ENCODE results near the gene AKAP13.
A peak's percentile ranks its signal among the peaks of the same experiment; 100 is the strongest.

Gene AKAP13

GRCh38 chr15:85380812-85381642, 624 bp downstream of the AKAP13 start:
- Histone ChIP-seq H3K36me3 (ENCODE audit: control insufficient read depth in 2 of 2, insufficient read depth in 1 of 2, low read length in 2 of 2) (no peaks in the 10 kb centered on the region; a peak in 1 of 3 replicates), H3K27ac (ENCODE audit: extremely low read depth, low read depth, low read length) (peak overlapping the region; percentile 83), H3K4me1 (ENCODE audit: control insufficient read depth, insufficient read depth, low read length) (peaks cover 20% of the 10 kb centered on the region), H3K9me3 (ENCODE audit: control insufficient read depth, insufficient read depth, low read depth, low read length) (no peaks in the 10 kb centered on the region), H3K4me3 (ENCODE audit: low read depth, low read length) (peak overlapping the region; percentile 82)
- POLR2A ChIA-PET = interaction anchor here (0.6 to 2.1 kb wide), 29 partner anchors 8 to 1628 kb away, joined by 3 to 25 read pairs (median 4); no protein-coding TSS in a partner anchor
- CTCF ChIA-PET = interaction anchor here (1.2 kb wide), 1 partner anchor 91 kb away, joined by 3 read pairs; no protein-coding TSS in a partner anchor
- no peak for TF ChIP-seq ZNF704 (tag by site-specific recombination; IDR thresholded peaks at IDR 0.05)
- TF ChIP-seq, protein P1, sequence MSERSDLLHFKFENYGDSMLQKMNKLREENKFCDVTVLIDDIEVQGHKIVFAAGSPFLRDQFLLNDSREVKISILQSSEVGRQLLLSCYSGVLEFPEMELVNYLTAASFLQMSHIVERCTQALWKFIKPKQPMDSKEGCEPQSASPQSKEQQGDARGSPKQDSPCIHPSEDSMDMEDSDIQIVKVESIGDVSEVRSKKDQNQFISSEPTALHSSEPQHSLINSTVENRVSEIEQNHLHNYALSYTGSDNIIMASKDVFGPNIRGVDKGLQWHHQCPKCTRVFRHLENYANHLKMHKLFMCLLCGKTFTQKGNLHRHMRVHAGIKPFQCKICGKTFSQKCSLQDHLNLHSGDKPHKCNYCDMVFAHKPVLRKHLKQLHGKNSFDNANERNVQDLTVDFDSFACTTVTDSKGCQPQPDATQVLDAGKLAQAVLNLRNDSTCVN (tag by site-specific recombination; optimal IDR thresholded peaks at IDR 0.05) = peak; percentile 87
- peak; percentile 63; the same call in 1 of the 2 replicates for TF ChIP-seq ZNF561 (tag by site-specific recombination; IDR thresholded peaks at IDR 0.05; ENCODE audit: borderline replicate concordance)
- TF ChIP-seq ZSCAN23 (tag by site-specific recombination; IDR thresholded peaks at IDR 0.05) = no peak
- TF ChIP-seq EGR2 (tag by site-specific recombination; IDR thresholded peaks at IDR 0.05; ENCODE audit: low read depth) = no peak
- TF ChIP-seq ZNF530 (tag by site-specific recombination; IDR thresholded peaks at IDR 0.05; ENCODE audit: low read depth) = no peak
- TF ChIP-seq RBAK (tag by site-specific recombination; IDR thresholded peaks at IDR 0.05) = no peak
- TF ChIP-seq ZNF16 (tag by site-specific recombination; IDR thresholded peaks at IDR 0.05; ENCODE audit: low read depth) = no peak
- peak; percentile 14; the same call in 1 of the 2 replicates for TF ChIP-seq SP2 (tag by site-specific recombination; IDR thresholded peaks at IDR 0.05)
- 0 out of 2 replicates have a peak, but pooled peaks have one; percentile 22 for TF ChIP-seq ZSCAN30 (tag by site-specific recombination; IDR thresholded peaks at IDR 0.05)
- no peak for TF ChIP-seq ZNF133 (tag by site-specific recombination; IDR thresholded peaks at IDR 0.05)
- no peak for TF ChIP-seq SP7 (tag by site-specific recombination; IDR thresholded peaks at IDR 0.05)
- no peak for TF ChIP-seq ZNF274 (IDR thresholded peaks at IDR 0.05; ENCODE audit: low read length)
- no peak for TF ChIP-seq ZNF274 (tag by site-specific recombination; IDR thresholded peaks at IDR 0.05; ENCODE audit: borderline replicate concordance)
- TF ChIP-seq, protein P2, sequence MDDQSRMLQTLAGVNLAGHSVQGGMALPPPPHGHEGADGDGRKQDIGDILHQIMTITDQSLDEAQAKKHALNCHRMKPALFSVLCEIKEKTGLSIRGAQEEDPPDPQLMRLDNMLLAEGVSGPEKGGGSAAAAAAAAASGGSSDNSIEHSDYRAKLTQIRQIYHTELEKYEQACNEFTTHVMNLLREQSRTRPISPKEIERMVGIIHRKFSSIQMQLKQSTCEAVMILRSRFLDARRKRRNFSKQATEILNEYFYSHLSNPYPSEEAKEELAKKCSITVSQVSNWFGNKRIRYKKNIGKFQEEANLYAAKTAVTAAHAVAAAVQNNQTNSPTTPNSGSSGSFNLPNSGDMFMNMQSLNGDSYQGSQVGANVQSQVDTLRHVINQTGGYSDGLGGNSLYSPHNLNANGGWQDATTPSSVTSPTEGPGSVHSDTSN (CRISPR knock-in tag; IDR thresholded peaks at IDR 0.05) = 0 out of 2 replicates have a peak, but pooled peaks have one; percentile 32
- TF ChIP-seq KLF1 (tag by site-specific recombination; IDR thresholded peaks at IDR 0.05) = 0 out of 2 replicates have a peak, but pooled peaks have one; percentile 10
- 0 out of 2 replicates have a peak, but pooled peaks have one; percentile 31 for TF ChIP-seq ZBTB8A (tag by site-specific recombination; IDR thresholded peaks at IDR 0.05)
- TF ChIP-seq GLIS2 (tag by site-specific recombination; IDR thresholded peaks at IDR 0.05) = peak; percentile 62
- TF ChIP-seq ZNF248 (tag by site-specific recombination; IDR thresholded peaks at IDR 0.05) = no peak
- no peak for TF ChIP-seq ZNF404 (tag by site-specific recombination; IDR thresholded peaks at IDR 0.05)
- TF ChIP-seq KLF10 (tag by site-specific recombination; IDR thresholded peaks at IDR 0.05) = peak; percentile 47; the same call in 1 of the 2 replicates
- TF ChIP-seq GLIS1 (tag by site-specific recombination; IDR thresholded peaks at IDR 0.05) = peak; percentile 6; the same call in 1 of the 2 replicates
- no peak for TF ChIP-seq ZNF488 (tag by site-specific recombination; IDR thresholded peaks at IDR 0.05)
- TF ChIP-seq ZSCAN16 (tag by site-specific recombination; IDR thresholded peaks at IDR 0.05) = no peak
- TF ChIP-seq, protein P3, sequence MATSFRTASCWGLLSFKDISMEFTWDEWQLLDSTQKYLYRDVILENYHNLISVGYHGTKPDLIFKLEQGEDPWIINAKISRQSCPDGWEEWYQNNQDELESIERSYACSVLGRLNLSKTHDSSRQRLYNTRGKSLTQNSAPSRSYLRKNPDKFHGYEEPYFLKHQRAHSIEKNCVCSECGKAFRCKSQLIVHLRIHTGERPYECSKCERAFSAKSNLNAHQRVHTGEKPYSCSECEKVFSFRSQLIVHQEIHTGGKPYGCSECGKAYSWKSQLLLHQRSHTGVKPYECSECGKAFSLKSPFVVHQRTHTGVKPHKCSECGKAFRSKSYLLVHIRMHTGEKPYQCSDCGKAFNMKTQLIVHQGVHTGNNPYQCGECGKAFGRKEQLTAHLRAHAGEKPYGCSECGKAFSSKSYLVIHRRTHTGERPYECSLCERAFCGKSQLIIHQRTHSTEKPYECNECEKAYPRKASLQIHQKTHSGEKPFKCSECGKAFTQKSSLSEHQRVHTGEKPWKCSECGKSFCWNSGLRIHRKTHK (tag by site-specific recombination; IDR thresholded peaks at IDR 0.05) = no peak
- peak; percentile 61; the same call in 1 of the 2 replicates for TF ChIP-seq ZNF398 (tag by site-specific recombination; IDR thresholded peaks at IDR 0.05)
- TF ChIP-seq KLF16 (tag by site-specific recombination; IDR thresholded peaks at IDR 0.05) = no peak
- TF ChIP-seq, protein P4, sequence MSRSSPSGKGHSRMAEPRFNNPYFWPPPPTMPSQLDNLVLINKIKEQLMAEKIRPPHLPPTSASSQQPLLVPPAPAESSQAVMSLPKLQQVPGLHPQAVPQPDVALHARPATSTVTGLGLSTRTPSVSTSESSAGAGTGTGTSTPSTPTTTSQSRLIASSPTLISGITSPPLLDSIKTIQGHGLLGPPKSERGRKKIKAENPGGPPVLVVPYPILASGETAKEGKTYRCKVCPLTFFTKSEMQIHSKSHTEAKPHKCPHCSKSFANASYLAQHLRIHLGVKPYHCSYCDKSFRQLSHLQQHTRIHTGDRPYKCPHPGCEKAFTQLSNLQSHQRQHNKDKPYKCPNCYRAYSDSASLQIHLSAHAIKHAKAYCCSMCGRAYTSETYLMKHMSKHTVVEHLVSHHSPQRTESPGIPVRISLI (tag by site-specific recombination; IDR thresholded peaks at IDR 0.05) = 0 out of 2 replicates have a peak, but pooled peaks have one; percentile 46

Data from HEK293 (cell line).